HCT116 (cell line): ENCODE results near the gene LETMD1.

Experiments
- CBX3 ChIP-seq: IDR thresholded peaks from 2 replicates; pipeline ENCODE4 v1.6.1; 2012; ENCODE audit warnings: low read depth
- EZH2 ChIP-seq: fragments of 200-600 bp; sonication (generic); IDR thresholded peaks from 2 replicates; pipeline ENCODE4 v1.6.1; 2017; ENCODE audit warnings: antibody characterized with exemption, mixed run types
- JUND ChIP-seq: IDR thresholded peaks from 2 replicates; pipeline ENCODE4 v1.6.1; 2012
- POLR2A ChIP-seq: IDR thresholded peaks from 2 replicates; pipeline ENCODE4 v1.7.0; 2011; ENCODE audit warnings: borderline replicate concordance; ENCODE audit not compliant: insufficient read depth, insufficient read length; ENCODE audit errors: extremely low read depth
- POLR2AphosphoS5 ChIP-seq: IDR thresholded peaks from 2 replicates; pipeline ENCODE4 v1.6.1; 2011; ENCODE audit warnings: mild to moderate bottlenecking, low read depth, low read length, moderate library complexity
- RAD21 ChIP-seq: IDR thresholded peaks from 2 replicates; pipeline ENCODE4 v1.6.1; 2012; ENCODE audit warnings: low read depth, mild to moderate bottlenecking
- SIN3A ChIP-seq: IDR thresholded peaks from 2 replicates; pipeline ENCODE4 v1.6.1; 2012; ENCODE audit warnings: low read depth
- SP1 ChIP-seq: IDR thresholded peaks from 2 replicates; pipeline ENCODE4 v1.6.1; 2012; ENCODE audit warnings: low read depth
- ZNF274 ChIP-seq: fragments of 200-500 bp; sonication (Bioruptor generic); IDR thresholded peaks from 2 replicates; pipeline ENCODE4 v1.6.1; 2014; ENCODE audit warnings: mild to moderate bottlenecking, low read depth, low read length, inconsistent platforms
- TF ChIP-seq, protein P1 (sequence below), 3 experiments: fragments of 200-600 bp in 1 of 3; sonication (generic) in 1 of 3; IDR thresholded peaks in 2 of 3; conservative IDR thresholded peaks in 1 of 3; 2 replicates each; pipeline ENCODE4 v1.5.1; 2012 to 2017; ENCODE audit warnings: low read depth in 2 of 3, low read length in 2 of 3, antibody characterized with exemption in 1 of 3, borderline replicate concordance in 1 of 3, control low read depth in 1 of 3, mild to moderate bottlenecking in 1 of 3, mixed read lengths in 1 of 3, mixed run types in 1 of 3, moderate library complexity in 1 of 3; ENCODE audit not compliant: insufficient read depth in 1 of 3
- TF ChIP-seq, protein P2 (sequence below): IDR thresholded peaks from 2 replicates; pipeline ENCODE4 v1.6.1; 2012

DNA sequence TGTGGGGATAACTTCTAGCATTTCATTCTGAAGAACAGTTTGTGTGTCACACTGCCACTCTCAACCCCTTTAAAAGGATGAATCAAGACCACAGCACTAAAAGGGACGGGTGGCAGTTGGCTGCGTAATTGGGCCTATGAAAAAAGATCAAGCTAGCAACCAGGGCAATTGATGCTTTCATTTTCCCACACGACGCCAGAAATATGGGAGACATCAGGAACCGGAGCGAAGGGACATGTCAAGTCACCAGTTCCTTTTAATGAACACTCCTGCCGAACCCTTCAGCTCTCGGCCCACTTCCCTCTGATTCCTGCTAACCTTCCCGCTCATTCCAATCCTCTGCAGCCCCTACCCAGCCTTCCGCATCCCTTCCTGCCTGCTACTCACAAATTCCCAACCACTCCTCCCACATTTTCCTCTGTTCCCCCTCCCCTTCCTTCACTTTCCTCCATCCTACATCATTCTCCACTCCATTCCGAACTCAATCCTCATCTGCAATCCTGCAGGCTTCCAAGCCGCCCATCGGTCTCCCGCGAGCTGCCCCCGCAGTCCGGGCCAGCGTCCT lies 34.5 kb downstream of the LETMD1 start:
- no peak for TF ChIP-seq POLR2A
- TF ChIP-seq POLR2AphosphoS5 = no peak
- no peak for TF ChIP-seq ZNF274
- TF ChIP-seq, protein P1, sequence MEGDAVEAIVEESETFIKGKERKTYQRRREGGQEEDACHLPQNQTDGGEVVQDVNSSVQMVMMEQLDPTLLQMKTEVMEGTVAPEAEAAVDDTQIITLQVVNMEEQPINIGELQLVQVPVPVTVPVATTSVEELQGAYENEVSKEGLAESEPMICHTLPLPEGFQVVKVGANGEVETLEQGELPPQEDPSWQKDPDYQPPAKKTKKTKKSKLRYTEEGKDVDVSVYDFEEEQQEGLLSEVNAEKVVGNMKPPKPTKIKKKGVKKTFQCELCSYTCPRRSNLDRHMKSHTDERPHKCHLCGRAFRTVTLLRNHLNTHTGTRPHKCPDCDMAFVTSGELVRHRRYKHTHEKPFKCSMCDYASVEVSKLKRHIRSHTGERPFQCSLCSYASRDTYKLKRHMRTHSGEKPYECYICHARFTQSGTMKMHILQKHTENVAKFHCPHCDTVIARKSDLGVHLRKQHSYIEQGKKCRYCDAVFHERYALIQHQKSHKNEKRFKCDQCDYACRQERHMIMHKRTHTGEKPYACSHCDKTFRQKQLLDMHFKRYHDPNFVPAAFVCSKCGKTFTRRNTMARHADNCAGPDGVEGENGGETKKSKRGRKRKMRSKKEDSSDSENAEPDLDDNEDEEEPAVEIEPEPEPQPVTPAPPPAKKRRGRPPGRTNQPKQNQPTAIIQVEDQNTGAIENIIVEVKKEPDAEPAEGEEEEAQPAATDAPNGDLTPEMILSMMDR (IDR thresholded peaks at IDR 0.05 in 2 of 3, conservative IDR thresholded peaks at IDR 0.05 in 1 of 3; ENCODE audit: borderline replicate concordance in 1 of 3, insufficient read depth in 1 of 3, low read depth in 2 of 3, low read length in 2 of 3) = no peak
- no peak for TF ChIP-seq CBX3
- TF ChIP-seq SIN3A = no peak
- no peak for TF ChIP-seq SP1
- TF ChIP-seq EZH2 = no peak
- no peak for TF ChIP-seq JUND
- no peak for TF ChIP-seq RAD21
- TF ChIP-seq, protein P2, sequence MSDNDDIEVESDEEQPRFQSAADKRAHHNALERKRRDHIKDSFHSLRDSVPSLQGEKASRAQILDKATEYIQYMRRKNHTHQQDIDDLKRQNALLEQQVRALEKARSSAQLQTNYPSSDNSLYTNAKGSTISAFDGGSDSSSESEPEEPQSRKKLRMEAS = no peak
